ENCODE measurements around the gene MT1X. TPM values are rescaled to one million over a fixed set of nuclear protein-coding genes. Genes with fewer than 3 reads are reported as not detected.

The MT1X gene
- total RNA-seq, 1 experiment from 2014 or later, result 328 TPM

- TF ChIP-seq OVOL2 (CRISPR knock-in tag; IDR thresholded peaks at IDR 0.05; ENCODE audit: borderline replicate concordance) (no peak), NFE2L1 (CRISPR knock-in tag; IDR thresholded peaks at IDR 0.05) (no peak), AFF4 (CRISPR knock-in tag; IDR thresholded peaks at IDR 0.05; ENCODE audit: borderline replicate concordance) (peak; percentile 47; the same call in 1 of the 2 replicates), HMGXB4 (CRISPR knock-in tag; IDR thresholded peaks at IDR 0.05) (0 out of 2 replicates have a peak, but pooled peaks have one; percentile 59)
These were observed 24.5 kb upstream of the MT1X start, which contains the start of gene MT1F (continued) for GRCh38 chr16:56657555-56658326.

GRCh38 chr16:56658327-56658875 lies 23.9 kb upstream of the MT1X start:
- POLR2A ChIA-PET, result interaction anchor here (1.1 to 1.9 kb wide), 5 partner anchors 11 to 130 kb away, joined by 3 to 24 read pairs (median 6); partner anchors contain the start of genes MT1E, MT1H and MT2A
- DNase-seq (ENCODE audit: low spot score), result no peak
- H3K27me3 Mint-ChIP-seq (ENCODE audit: low read depth), result peaks cover 85% of the 10 kb centered on the region
- ATAC-seq, result peak; percentile 1; the same call in 1 of the 2 replicates
- 0 out of 2 replicates have a peak, but pooled peaks cover 5% of the 10 kb centered on the region for H3K36me3 Mint-ChIP-seq
- no peak for TF ChIP-seq CTCF (IDR thresholded peaks at IDR 0.05)
- no peak for TF ChIP-seq ETV6 (CRISPR knock-in tag; IDR thresholded peaks at IDR 0.05)
- TF ChIP-seq ZNF425 (CRISPR knock-in tag; conservative IDR thresholded peaks at IDR 0.05), result no peak
- no peak for TF ChIP-seq RORB (CRISPR knock-in tag; IDR thresholded peaks at IDR 0.05)
- no peak for TF ChIP-seq STAT6 (CRISPR knock-in tag; conservative IDR thresholded peaks at IDR 0.05; ENCODE audit: low read depth)
- TF ChIP-seq ATF2 (CRISPR knock-in tag; IDR thresholded peaks at IDR 0.05; ENCODE audit: borderline replicate concordance, low read depth), result no peak
- no peak for TF ChIP-seq ELF4 (CRISPR knock-in tag; IDR thresholded peaks at IDR 0.05; ENCODE audit: low read depth)
- TF ChIP-seq OVOL2 (CRISPR knock-in tag; IDR thresholded peaks at IDR 0.05; ENCODE audit: borderline replicate concordance), result no peak
- no peak for TF ChIP-seq NR3C1 (CRISPR knock-in tag; conservative IDR thresholded peaks at IDR 0.05; ENCODE audit: low read depth)
- H3K4me3 Mint-ChIP-seq, result peak overlapping the region; percentile 95
- no peaks in the 10 kb centered on the region for H3K9me3 Mint-ChIP-seq
- H3K4me1 Mint-ChIP-seq, result peaks cover 28% of the 10 kb centered on the region
- H3K27ac Mint-ChIP-seq, result 0 out of 2 replicates have a peak overlapping the region, but pooled peaks have one; percentile 42
- CTCF ChIA-PET, result interaction anchor here (0.8 to 1.5 kb wide), 3 partner anchors 9 to 43 kb away, joined by 3 to 24 read pairs (median 4); no protein-coding TSS in a partner anchor
